Middle frontal gyrus (tissue), 1 donor: ENCODE measurements around the gene TMEM51.

Experiments used
- DNase-seq: peaks from one replicate; pipeline ENCODE4 v3.0.0-alpha.2; 2015; ENCODE audit warnings: low spot score; ENCODE audit errors: extremely low spot score

Gene TMEM51

DNA sequence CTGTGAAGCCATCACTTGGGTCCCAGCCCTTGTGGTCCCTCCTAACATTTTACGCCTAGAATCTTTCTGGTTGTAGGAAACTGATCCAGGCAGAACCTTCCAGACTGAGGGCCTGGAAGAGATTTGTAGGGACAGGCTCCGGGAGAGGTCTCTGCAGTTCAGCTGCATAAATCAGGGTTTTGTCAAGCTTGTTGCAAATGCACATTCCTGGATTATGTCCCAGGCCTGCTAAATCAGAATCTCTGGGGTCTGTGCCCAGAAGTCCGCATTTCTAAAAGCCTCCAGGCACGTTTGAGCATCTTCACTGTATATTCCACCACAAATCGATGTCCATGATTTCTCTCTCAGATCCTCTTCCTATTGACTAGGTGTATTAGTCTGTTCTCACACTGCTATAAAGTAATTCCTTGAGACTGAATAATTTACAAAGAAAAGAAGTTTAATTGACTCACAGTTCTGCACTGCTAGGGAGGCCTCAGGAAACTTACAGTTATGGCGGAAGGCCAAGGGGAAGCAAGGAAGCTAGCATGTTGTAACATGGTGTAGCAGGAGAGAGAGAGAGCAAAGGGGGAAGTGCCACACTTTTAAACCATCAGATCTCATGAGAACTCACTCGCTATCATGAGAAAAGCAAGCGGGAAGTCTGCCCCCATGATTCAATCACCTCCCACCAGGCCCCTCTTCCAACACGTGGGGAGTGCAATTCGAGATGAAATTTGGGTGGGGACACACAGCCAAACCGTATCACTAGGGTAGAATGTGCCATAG, 92.2 kb downstream of the TMEM51 start:
- DNase-seq, result no peak

- no peak for DNase-seq
Observed at GRCh38 chr1:15246960-15247614, 93.5 kb downstream of the TMEM51 start, which contains the start of gene FHAD1. Gene FHAD1 (plus strand): TSS chr1:15247223. CDS start chr1:15251785, 4,562 bp downstream.

GRCh38 chr1:15248216-15248615, 94.7 kb downstream of the TMEM51 start:
- DNase-seq, result no peak

DNA sequence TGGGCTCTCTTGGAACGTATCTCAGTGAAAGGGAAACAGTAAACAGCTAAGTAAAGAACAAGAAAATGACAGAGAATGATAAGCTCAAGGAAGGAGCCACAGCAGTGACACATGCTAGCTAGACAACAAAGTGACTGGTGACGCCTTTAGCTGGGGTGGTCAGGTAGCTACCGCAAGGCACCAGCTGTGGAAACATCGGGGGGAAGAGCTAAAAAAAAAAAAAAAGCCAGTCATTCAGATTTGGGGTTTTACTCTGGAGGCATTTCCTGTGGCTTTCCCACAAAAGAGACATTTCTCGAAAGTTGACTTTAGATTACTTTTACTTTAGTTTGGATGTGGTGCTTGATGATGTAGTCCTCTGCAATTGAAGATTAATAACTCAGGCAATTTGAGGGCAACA, 95.5 kb downstream of the TMEM51 start:
- no peak for DNase-seq

DNA sequence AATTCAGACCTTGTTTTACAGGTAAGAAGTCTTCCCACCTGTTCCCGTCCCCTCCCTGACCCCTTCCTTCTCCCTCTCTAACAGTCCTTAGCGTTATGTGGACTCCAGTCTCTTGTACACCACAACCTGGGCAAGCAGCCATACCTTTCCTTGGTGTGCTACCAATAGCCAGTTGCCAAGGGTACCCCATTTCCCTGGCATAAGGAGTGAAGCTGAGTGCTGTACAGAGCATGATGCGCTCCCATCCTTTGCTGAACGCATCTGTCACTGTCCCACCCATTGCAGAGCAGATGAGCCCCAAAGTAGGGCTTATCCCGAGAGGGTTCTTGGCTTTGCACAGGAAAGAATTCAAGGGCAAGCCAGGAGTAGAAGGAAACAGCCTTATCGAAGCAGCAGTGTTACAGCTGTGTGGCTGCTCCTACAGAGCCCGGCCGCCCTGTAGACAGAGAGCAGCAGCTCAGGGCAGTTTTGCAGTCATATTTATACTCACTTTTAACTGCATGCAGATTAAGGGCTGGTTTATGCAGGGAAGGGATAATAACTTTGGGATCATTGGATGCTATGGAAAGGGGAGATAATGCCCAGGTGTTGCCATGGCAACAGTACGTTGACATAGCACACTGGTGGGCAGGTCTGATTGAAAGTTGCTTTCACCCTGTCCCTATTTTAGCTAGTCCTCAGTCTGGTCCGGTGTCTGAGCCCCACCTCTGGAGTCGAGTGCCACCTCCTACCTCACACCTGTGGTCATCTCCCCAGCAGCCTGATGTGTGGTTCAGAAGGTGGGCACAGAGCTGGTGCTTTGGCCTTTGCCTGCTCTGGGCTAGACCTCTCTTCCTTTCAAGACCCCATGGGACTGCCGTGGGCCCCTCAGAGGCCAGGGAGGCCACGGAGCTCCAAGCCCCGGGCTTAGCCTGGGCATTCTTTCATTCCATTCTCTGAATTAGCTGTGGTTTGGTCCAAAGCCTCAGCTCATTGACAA, 98.6 kb downstream of the TMEM51 start:
- DNase-seq, result no peak

GRCh38 chr1:15254559-15254958, 101.0 kb downstream of the TMEM51 start:
- no peak for DNase-seq

DNA sequence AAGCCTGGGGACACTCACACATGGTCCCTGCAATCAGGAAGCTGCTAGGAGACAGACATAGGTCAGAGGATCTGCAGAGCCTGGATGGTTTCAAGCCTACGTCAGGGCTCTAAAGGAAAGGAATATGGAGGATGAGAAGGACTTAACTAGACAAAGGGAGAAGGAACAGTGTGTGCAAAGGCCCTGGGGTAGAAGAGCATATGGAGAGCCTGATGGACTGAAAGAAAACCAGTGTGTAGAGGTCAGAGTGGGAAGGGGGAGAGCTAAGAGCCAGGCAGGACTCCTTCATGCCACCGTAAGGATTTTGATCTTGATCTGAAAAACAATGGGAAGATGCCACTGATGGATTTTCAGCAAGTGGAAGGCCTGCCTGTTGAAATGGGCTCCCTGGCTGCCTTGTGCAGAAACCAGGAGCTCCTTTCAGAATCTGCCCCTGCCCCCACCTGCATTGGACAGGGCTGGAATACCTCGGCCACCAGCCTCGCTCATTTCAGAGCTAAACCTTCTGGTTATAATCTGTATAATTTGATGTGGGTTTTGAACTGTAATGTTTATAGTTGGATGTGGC, 102.1 kb downstream of the TMEM51 start:
- DNase-seq, result no peak

DNA sequence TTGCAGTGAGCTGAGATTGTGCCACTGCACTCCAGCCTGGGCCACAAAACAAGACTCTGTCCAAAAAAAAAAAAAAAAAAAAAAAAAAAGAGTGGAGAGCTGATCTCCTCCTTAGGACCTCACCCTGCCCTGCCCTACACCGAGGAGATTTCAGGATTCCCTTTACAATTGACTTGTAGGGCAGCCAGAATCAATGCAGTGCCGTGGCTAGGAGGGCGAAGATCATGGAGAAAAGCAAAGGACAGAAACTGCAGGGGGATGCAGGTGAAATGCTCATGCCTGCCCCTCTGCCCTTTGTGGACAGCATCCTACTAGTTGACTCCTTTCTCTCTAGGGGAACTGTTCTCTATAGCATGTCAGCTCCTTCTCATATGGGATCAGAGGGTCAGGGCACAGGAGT, 103.0 kb downstream of the TMEM51 start:
- no peak for DNase-seq

DNA sequence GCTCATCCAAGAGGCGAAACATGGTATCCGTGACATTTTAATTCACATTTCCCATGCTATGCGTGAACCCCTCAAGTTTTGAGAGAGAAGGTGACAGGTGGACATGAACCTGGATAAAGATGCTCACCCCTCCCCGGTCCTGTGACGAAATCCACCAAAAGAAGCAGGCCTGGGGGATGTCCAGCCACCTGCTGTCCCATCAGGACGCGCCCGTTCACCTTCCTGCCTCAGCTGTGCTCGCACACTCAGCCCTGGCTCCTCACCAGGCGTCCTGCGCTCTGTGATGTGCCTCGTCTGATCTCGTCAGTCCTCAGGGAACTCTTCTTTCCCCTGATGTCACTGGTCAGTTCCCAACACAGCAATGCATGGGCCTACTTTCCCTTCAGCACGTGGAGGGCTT, 103.8 kb downstream of the TMEM51 start:
- no peak for DNase-seq

DNA sequence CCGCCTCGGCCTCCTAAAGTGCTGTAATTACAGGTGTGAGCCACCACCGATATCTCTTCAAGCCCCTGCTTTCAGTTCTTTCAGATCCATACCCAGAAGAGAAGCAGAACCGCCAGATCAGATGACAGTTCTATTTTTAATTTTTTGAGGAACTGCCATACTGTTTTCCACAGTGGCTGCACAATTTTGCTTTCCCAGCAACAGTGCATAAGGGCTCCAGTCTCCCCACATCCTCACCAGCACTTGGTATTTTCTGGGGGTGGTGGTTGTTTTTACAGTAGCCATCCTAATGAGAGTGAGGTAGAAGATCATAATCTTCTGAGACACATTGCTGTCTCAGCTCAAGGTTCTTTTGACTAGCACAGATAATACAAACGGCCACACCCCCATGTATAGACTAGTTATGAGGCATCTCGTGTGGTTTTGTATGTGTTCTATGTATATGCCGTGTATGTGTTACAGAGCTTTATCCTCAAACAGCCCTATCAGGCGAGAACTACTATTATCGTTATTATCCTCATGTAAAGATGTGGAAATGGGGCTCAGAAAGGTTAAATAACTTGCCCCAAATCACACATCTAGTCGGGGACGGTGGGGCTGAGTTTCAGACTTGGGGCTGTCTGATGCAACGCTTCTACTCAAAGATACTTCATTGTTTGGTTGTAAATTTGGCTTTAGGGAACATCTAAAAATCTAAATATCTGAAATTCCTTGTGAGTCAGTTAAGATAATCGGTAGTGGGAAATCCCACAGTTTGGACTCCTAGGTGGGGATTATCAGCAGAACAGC, 105.5 kb downstream of the TMEM51 start:
- DNase-seq, result no peak

DNA sequence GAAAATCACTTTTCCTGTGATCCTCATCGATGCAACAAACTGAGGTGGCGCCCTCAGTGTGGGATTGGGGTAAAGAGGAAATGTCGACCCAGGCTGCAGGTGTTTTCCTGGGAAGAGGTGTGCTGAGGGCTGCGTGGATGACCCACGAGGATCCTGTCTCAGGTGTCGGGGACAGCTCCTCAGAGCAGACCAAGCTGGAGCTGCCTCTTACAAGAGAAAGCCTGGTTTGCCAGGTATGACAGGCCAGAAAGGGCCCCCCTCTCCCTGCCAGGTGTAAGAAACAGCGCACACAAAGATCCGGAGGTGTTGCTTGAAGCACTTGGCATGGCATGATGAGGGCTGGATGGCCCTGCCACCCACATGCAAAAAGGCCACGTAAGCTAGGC, 106.1 kb downstream of the TMEM51 start:
- no peak for DNase-seq

GRCh38 chr1:15260418-15261154, 107.0 kb downstream of the TMEM51 start:
- DNase-seq, result no peak

GRCh38 chr1:15261155-15262002, 107.8 kb downstream of the TMEM51 start:
- no peak for DNase-seq

GRCh38 chr1:15262003-15262377, 108.4 kb downstream of the TMEM51 start:
- no peak for DNase-seq

- no peak for DNase-seq
Observed at GRCh38 chr1:15262706-15263105, 109.2 kb downstream of the TMEM51 start.

DNA sequence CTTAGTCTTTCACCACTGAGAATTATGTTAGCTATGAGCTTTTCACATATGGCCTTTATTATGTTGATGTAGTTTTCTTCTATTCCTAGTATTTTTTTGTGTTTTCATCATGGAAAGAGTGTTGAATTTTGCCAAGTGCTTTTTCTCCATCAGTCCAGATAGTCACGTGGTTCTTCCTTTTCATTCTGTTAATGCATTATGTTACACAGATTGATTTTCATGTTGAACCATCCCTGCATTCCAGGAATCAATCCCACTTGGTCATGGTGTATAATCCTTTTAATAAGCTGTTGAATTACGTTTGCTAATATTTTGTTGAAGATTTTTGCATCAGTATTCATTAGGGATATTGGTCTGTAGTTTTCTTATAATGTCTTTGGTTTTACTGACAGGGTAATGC, 111.2 kb downstream of the TMEM51 start:
- no peak for DNase-seq
